Measurements from ENCODE around the gene TAF5L. TPM values are rescaled to one million over a fixed set of nuclear protein-coding genes. Genes with fewer than 3 reads are reported as not detected.

The TAF5L gene
- total RNA-seq (2022; extraction: Qiagen RNA extraction; ENCODE audit: low read depth), result 19.5 to 21.9 TPM (median 21.2 TPM) in 5 replicates

GRCh38 chr1:229625915-229626831 lies at the start of gene TAF5L, which contains the start of gene URB2:
TSS of gene TAF5L (minus strand) at chr1:229626122. CDS start at chr1:229614482, 11,640 bp downstream.
TSS of gene URB2 (plus strand) at chr1:229626247. CDS start at chr1:229627634, 1,387 bp downstream.

GRCh38 chr1:229558460-229559335 lies 67.2 kb downstream of the TAF5L start, which contains the start of gene ABCB10:
TSS of gene ABCB10 (minus strand) at chr1:229558707. CDS start at chr1:229558652, 55 bp downstream.

Other genes with a start within 250 kb of the TAF5L start
- 0.13 to 0.23 TPM (median 0.23 TPM) in 3 of 5 replicates, not detected in the others for gene ACTA1, start 192.0 kb downstream of the TAF5L start, total RNA-seq (2022; extraction: Qiagen RNA extraction; ENCODE audit: low read depth)
- 18.8 to 26.8 TPM (median 23.2 TPM) in 5 replicates for gene NUP133, start 117.8 kb downstream of the TAF5L start, total RNA-seq (2022; extraction: Qiagen RNA extraction; ENCODE audit: low read depth)
- 15.3 to 19.6 TPM (median 18.0 TPM) in 5 replicates for gene ABCB10, start 67.4 kb downstream of the TAF5L start, total RNA-seq (2022; extraction: Qiagen RNA extraction; ENCODE audit: low read depth)
- gene URB2, start 125 bp upstream of the TAF5L start, total RNA-seq (2022; extraction: Qiagen RNA extraction; ENCODE audit: low read depth), result 14.2 to 16.0 TPM (median 14.6 TPM) in 5 replicates